GM19035 (cell line): ENCODE measurements around the gene HOXB7.

ENCODE experiments used
- ATAC-seq: cut with Tn5 transposase; IDR thresholded peaks from one replicate; pipeline ENCODE4 v1.9.1; 2021; ENCODE audit not compliant: unreplicated experiment

The HOXB7 gene

DNA sequence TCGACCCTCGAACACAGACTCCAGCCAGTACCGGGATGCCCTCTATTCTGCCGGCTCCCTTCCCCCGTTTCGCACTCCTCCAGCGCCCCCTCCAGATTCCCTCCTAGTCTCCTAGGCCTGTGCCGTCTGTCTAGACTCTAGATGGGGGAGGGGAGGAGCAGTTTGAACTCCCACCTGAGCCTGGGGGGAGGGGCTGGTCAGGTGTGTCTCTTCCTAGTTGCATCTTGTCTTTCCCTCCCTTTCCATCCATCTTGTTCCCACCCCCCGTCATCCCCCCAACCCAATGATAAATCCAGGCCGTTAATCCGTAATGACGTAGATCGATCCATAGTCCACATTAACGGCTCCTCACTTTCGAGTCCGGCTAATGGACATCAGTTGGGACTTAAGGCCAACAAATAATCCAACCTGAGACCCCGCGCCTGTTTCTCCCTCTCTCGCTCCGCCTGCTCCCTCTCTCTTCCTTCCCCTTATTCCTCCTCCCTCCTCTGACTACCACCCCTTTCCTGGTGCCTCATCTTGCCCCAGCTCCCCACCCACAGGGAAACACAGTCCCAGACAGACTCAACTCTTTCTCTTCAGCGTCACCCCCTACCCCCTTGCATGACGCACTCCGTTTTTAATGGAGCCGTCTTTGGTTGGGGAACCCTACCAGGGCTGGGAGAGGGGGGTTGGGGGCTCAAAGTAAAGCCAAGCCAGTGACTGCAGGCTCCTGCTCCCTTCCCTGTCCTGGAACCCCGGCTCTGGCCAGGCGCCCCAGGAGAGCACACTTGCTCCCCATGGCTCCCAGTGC lies 13.9 kb downstream of the HOXB7 start:
- ATAC-seq = no peak

- ATAC-seq = no peak
Measured at GRCh38 chr17:48596000-48596734, 14.7 kb downstream of the HOXB7 start.

- no peak for ATAC-seq
Measured at GRCh38 chr17:48595278-48595999, 15.4 kb downstream of the HOXB7 start.

DNA sequence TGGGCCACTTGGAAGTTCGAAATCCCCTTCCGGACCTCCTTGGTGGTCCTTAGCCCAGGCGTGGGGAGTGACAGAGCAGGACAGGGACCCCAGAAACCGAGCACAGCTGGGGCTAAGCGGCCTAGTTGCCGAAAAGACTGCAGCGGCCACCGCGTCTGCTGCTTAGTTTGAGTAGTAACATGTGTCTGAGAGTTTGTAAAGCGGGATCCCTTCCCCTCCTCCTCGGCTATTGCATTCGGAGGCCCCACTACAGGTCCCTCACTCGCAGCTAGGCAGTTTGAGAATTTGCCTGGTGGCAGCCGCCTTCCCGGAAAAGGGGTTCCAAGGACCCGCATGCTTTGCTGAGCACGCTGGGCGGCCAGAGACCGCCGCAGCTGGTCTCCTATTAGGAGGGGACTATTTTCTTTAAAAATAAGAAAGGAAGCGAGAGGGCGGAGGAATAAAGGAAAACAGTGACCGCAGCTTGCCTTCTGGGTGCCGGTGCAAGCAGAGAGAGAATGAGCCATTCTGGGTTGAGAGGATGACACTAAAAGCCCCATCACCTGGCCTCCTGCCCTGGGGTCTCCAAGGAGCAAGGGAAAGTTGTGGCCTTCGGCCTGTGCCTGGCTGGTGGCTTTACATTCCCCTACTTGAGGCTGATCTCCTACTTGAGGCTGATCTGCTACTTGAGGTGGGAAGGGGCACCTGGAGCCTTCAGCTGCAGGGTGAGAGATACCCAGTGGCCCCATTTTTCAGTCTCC lies 16.1 kb downstream of the HOXB7 start:
- ATAC-seq = no peak

DNA sequence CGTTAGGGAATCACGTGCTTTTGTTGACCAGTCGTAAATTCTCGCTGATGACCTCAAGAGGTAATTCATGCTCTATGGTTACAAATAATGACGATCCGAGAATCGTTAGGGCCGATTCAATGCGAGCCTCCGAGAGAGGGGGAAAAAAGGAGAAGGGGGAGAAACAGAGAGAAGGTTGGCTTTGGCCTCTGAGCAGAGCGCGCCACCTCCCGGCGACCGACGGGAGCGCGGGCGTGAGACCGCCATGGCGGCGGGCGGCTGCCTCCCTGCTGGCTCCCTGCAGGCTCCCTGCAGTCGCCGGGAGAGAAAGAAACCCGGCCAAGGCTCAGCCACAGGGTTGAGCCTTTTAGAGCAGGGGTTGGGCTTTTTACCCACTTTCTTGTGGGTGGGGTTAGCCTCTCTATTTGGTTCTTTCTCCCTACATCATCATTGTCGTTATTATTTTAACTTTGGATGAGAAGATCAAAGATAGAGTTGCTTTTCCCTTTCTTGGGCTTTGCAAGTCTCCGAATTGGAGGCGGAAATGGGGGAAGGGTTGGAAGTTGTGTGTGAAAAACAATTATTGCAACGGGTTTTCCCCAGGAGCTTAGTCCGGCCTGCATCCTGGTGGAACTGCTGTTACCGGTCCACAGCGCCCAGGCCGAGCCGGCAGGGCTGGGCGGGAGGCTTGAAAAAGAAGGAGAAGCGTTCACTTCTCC lies 16.8 kb downstream of the HOXB7 start:
- ATAC-seq = peak; percentile 54

- ATAC-seq = no peak
Measured at GRCh38 chr17:48593126-48593829, 17.5 kb downstream of the HOXB7 start, which contains the start of gene HOXB5. Gene HOXB5, minus strand, starts transcription at chr17:48593779. Its CDS starts 97 bp downstream, at chr17:48593682.

GRCh38 chr17:48592577-48592976 lies 18.2 kb downstream of the HOXB7 start:
- no peak for ATAC-seq

DNA sequence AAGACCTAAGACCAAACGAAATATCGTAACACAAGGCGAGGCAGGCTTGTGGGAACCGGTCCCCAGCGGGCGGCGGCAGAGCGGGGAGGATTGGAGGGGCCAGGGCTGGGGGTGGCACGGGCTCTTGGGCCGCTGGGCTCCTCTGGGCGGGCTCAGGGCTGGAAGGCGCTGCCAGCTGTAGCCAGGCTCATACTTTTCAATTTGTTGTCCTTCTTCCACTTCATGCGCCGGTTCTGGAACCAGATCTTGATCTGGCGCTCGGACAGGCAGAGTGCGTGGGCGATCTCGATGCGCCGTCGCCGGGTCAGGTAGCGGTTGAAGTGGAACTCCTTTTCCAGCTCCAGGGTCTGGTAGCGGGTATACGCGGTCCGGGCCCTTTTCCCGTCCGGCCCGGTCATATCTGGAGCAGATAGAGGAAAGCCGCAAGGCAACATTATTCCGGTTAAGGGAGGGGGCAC lies 18.7 kb downstream of the HOXB7 start:
- no peak for ATAC-seq

DNA sequence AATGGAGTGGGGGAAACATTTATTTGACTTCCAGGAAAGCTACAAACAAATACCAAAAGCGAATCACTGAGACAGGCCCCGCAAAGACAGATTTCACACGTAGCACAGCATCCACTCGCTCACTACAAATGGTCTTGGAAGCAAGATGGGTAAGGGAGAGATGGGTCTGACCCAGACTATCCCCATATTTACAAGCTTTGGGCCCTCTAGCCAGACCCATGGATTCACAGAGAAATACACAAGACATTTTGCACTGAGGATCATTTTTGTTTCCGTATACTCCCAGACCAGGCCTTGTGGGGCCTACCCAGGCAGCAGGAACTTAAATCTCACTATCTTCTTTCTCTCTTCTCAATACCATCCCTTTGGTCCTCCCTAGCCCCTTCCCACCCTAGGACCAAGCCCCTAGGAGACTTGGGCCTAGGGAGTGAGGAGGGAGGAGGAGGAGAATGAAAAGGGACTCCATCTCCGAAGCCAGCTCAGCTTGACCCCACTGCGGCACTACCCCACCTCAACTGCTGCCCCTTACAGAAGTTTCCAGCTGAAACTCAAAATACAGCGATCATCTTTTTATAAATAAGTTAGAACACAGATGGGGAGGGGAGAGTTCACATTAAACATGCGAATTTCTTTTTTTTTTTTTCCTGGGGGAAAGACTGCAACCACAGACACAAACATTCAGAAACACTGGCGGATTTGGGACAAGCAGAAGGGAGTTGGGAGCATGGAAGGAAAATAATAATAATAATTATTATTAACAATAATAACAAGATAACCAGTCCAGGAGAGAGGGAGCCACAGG lies 19.4 kb downstream of the HOXB7 start:
- ATAC-seq = no peak

DNA sequence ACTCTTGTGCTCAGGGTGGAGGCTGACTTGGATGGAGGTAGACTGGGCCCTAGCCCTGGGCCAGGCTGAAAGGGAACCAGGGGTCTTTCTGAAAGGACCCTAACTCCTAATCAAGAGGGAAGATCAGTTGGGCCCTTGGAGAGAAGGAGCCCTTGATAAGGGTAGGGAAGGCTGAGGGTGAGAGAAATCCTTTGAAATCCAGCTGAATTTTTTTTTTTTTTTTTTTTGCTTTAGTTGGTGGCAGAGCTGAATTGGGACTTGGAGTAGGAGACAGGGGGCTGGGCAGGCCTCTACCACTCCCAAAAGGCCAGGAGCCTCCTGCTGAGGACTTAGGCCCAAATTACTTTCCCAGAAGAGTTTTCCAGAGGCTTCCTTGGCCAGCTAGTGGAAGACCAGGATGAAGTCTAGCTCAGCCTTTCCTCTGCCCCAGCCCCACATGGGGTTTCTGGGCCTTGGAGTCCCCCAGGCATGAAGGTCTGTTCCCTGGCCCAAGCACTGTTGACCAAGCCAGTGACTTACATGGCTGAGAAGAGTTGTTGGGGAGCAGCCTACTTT lies 20.1 kb downstream of the HOXB7 start:
- no peak for ATAC-seq

GRCh38 chr17:48589831-48590606 lies 20.8 kb downstream of the HOXB7 start, which contains the start of gene HOXB3:
Gene HOXB3, minus strand, starts transcription at chr17:48590241. Its CDS starts 37,767 bp downstream, at chr17:48552474.
- no peak for ATAC-seq

DNA sequence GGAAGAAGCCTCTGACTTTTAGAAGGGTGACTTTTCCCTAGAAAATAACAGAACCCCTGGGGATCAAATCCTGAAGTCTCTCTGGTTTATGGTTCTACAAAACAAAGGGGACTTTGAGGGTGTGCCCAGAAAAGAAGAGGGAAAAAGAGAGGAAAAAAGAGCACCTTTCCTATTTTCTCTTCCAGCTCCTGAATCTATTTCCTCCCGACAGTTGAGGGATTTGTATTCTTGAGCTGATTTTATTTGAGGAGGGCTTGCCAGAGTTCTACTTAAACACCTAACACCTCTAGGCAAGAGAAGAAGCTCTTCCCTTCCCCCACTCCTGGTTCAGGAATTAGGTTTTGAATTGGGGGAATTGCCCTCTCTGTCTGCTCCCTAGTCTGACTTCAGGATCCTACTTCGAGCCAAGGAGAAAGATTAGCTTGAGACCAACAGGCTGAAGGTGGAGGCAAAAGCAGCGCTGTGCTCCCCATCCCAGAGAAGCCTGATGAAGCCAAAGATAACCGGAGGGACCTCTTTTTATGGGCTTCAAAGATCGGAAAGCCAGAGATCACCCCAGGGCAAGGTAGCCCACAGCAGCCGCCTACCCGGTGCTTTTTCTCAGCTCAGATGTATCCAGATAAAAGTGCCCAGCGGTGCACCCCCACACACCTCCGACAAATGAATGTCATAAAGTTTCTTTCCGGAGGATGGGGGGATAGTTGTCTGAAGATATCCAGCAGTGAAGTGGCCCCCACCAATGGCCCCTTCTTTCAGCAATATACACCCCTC lies 21.6 kb downstream of the HOXB7 start:
- ATAC-seq = no peak

DNA sequence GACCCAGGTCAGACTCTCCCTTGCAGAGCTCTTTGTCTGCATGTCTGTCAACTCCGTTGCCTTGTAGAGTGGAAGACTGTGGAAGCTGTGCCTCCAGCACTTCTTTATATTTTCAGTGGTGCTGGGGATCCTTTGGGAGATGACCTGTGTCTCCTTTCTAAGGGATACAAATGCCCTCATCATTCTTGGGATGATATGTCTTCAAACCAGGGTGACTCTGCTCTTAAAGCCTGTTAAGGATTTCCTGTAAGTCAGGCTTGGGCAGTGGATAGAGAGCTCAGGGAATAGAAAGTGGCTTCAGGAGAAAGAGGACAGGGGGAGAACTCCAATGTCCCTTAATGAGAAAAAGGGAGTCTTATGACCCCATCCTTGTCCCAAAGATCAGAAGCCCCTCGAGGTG lies 22.3 kb downstream of the HOXB7 start:
- ATAC-seq = no peak

DNA sequence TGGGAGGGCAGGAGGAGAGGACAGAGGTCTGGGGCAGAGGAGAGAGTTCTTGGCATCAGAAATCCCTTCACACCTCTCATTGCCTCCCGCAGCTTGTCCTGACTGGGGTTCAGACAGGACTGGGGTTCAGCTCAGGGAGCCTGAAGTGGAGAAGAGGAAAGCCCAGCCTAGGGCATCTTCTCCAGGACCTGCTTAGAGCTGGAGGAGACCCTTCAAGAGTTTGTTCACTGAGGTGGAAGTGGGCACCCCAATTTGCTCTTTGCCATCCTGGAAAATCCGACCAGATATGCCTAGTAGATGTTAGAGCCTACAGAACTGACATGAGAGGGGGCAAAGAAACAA lies 22.8 kb downstream of the HOXB7 start:
- ATAC-seq = no peak

DNA sequence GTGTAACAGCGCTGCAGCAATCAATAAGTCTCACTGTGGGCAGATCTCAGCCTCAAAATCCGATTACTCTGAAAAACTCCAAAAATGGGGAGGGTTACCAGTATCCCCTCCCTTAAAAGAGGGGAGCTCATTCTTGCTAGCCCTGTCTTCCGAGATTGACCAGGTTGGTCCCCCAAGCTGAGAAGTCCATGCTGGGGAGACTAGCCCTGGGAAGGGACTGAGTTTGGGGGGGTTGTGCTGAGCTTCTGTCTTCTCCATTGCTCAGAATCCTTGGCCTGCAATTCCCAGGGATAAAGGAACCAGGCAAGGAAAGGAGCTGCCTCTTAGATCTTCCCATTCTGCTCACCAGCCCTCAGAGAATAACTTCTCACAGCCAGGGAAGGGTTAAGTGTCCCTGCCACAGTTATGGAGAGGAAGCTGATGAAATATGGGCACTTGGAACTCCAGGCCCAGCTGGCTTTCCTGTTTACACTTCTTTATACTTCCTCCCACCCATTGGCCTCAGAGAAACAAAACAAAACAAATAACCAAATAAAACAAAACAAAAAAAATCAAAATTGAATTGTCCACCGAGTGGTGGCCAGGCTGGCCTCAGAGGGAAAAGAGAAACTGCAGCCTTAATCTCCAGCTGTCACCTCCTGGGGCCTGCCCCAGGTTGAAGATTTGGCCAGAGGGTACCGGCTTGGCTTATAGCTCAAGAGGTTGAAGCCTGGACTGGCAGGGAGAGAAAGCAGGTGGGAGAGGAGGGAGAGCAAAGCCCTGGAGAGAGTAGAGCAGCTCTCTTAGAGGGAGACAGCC lies 23.3 kb downstream of the HOXB7 start:
- ATAC-seq = no peak
